Measurements from ENCODE around the gene B3GNT8.
"Not testable (repeated sequence)": the region's sequence is repeated elsewhere in the genome, so short reads cannot be mapped to it uniquely, and the experiment has no call there.

The B3GNT8 gene

DNA sequence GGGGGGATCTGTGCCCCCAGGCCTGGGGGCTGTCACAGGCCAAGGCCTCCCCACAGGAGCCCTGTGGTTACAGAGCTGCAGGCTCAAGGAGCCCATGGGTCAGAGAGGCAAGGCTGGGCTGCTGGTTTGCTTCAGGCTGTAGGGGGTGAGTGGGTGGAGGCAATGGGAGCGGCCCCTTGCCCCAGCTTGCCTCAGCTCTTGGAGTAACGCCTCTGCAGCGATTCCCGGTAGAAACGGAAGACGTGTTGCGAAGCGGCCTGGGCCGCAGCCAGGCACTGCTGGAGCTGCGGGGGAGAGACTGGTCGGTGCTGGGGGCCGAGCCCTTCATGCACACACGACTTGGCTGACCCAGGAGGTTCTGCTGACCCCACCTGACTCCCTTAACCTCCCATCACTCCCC, 40.7 kb downstream of the B3GNT8 start:
- Histone ChIP-seq H3K4me3 (ENCODE audit: low read length) (no peak overlapping the region), H4K8ac (ENCODE audit: low read depth, low read length) (no peak overlapping the region), H3K18ac (ENCODE audit: low read length) (no peak overlapping the region), H3K27me3 (ENCODE audit: insufficient read depth, low read length, poor library complexity) (no peaks in the 10 kb centered on the region), H3K4me2 (ENCODE audit: low read length) (no peak overlapping the region), H3K79me2 (ENCODE audit: control insufficient read depth, insufficient read depth, low read length) (no peaks in the 10 kb centered on the region), H2BK120ac (ENCODE audit: low read depth, low read length) (no peak overlapping the region), H3K23ac (ENCODE audit: low read length) (no peak overlapping the region), H3K9ac (ENCODE audit: low read length) (no peak overlapping the region), H3K56ac (ENCODE audit: low read length) (no peak overlapping the region), H2BK15ac (replicated peaks; ENCODE audit: low read depth) (no peak overlapping the region), H2BK5ac (ENCODE audit: low read length) (no peak overlapping the region), H3K4ac (ENCODE audit: low read depth, low read length) (no peak overlapping the region), H3K4me1 (ENCODE audit: control insufficient read depth, low read depth, low read length) (no peaks in the 10 kb centered on the region), H3K27ac (ENCODE audit: low read depth, low read length) (no peak overlapping the region), H4K5ac (ENCODE audit: low read length) (no peak overlapping the region), H3K79me1 (ENCODE audit: low read length) (no peaks in the 10 kb centered on the region), H3K36me3 (ENCODE audit: control insufficient read depth, insufficient read depth, low read length) (peaks cover under 1% of the 10 kb centered on the region), H2AK5ac (ENCODE audit: low read length) (no peak overlapping the region)
- no CpG with 5 or more reads among the region's 13 CpGs for WGBS (ENCODE audit: extremely low coverage, insufficient coverage, low lambda C conversion rate)
- DNase-seq, result no peak

DNA sequence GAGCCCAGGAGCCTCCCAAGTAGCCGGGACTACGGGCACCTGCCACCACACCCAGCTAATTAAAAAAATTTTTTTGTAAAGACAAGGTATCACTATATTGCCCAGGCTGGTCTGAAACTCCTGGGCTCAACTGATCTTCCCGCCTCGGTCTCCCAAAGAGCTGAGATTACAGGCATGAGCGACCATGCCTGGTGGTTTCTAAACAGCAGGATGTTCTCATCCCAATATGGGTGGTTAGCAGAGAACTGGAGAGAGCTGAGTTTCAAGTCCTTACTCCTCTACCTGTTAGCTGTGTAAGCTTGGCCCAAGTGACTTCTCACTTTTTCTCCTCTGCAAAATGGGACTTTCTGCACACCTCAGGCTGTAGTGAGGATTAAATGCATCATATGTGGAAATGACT, 42.8 kb downstream of the B3GNT8 start:
- Histone ChIP-seq H3K4me3 (ENCODE audit: low read length) (no peak overlapping the region), H3K79me2 (ENCODE audit: control insufficient read depth, insufficient read depth, low read length) (no peaks in the 10 kb centered on the region), H2BK120ac (ENCODE audit: low read depth, low read length) (no peak overlapping the region), H2BK5ac (ENCODE audit: low read length) (no peak overlapping the region), H2AK5ac (ENCODE audit: low read length) (no peak overlapping the region), H3K4me1 (ENCODE audit: control insufficient read depth, low read depth, low read length) (no peaks in the 10 kb centered on the region), H3K27me3 (ENCODE audit: insufficient read depth, low read length, poor library complexity) (no peaks in the 10 kb centered on the region), H3K4ac (ENCODE audit: low read depth, low read length) (no peak overlapping the region), H3K9ac (ENCODE audit: low read length) (no peak overlapping the region), H3K56ac (ENCODE audit: low read length) (no peak overlapping the region), H3K79me1 (ENCODE audit: low read length) (no peaks in the 10 kb centered on the region), H3K36me3 (ENCODE audit: control insufficient read depth, insufficient read depth, low read length) (no peaks in the 10 kb centered on the region), H3K27ac (ENCODE audit: low read depth, low read length) (no peak overlapping the region), H3K23ac (ENCODE audit: low read length) (no peak overlapping the region), H4K5ac (ENCODE audit: low read length) (no peak overlapping the region), H3K4me2 (ENCODE audit: low read length) (no peak overlapping the region), H3K18ac (ENCODE audit: low read length) (no peak overlapping the region), H2BK15ac (replicated peaks; ENCODE audit: low read depth) (no peak overlapping the region), H4K8ac (ENCODE audit: low read depth, low read length) (no peak overlapping the region)
- WGBS (ENCODE audit: extremely low coverage, insufficient coverage, low lambda C conversion rate), result no CpG with 5 or more reads among the region's 5 CpGs
- DNase-seq, result no peak

DNA sequence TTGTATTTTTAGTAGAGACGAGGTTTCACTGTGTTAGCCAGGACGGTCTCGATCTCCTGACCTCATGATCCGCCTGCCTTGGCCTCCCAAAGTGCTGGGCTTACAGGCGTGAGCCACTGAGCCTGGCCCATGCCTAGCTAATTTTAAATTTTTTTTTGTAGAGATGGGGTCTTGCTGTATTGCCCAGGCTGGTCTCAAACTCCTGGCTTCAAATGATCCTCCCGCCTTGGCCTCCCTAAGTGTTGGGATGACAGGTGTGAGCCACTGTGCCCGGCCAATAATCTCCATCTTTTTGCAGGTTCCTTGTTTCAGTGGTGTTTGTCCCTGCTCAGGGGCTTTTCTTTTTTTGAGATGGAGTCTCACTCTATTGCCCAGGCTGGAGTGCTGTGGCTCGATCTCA, 45.6 kb downstream of the B3GNT8 start:
- not testable (repeated sequence) for H3K18ac ChIP-seq (ENCODE audit: low read length); H3K27me3 ChIP-seq (ENCODE audit: insufficient read depth, low read length, poor library complexity); H4K8ac ChIP-seq (ENCODE audit: low read depth, low read length); H2AK5ac ChIP-seq (ENCODE audit: low read length); H3K79me1 ChIP-seq (ENCODE audit: low read length); H3K79me2 ChIP-seq (ENCODE audit: control insufficient read depth, insufficient read depth, low read length); H3K27ac ChIP-seq (ENCODE audit: low read depth, low read length); H3K4me3 ChIP-seq (ENCODE audit: low read length); H3K56ac ChIP-seq (ENCODE audit: low read length); H3K9ac ChIP-seq (ENCODE audit: low read length); H2BK15ac ChIP-seq (replicated peaks; ENCODE audit: low read depth); H3K4me1 ChIP-seq (ENCODE audit: control insufficient read depth, low read depth, low read length); H3K36me3 ChIP-seq (ENCODE audit: control insufficient read depth, insufficient read depth, low read length); H3K4me2 ChIP-seq (ENCODE audit: low read length); H3K4ac ChIP-seq (ENCODE audit: low read depth, low read length); H2BK5ac ChIP-seq (ENCODE audit: low read length); H3K23ac ChIP-seq (ENCODE audit: low read length); DNase-seq; H4K5ac ChIP-seq (ENCODE audit: low read length); H2BK120ac ChIP-seq (ENCODE audit: low read depth, low read length)
- WGBS (ENCODE audit: extremely low coverage, insufficient coverage, low lambda C conversion rate), result no CpG with 5 or more reads among the region's 8 CpGs

DNA sequence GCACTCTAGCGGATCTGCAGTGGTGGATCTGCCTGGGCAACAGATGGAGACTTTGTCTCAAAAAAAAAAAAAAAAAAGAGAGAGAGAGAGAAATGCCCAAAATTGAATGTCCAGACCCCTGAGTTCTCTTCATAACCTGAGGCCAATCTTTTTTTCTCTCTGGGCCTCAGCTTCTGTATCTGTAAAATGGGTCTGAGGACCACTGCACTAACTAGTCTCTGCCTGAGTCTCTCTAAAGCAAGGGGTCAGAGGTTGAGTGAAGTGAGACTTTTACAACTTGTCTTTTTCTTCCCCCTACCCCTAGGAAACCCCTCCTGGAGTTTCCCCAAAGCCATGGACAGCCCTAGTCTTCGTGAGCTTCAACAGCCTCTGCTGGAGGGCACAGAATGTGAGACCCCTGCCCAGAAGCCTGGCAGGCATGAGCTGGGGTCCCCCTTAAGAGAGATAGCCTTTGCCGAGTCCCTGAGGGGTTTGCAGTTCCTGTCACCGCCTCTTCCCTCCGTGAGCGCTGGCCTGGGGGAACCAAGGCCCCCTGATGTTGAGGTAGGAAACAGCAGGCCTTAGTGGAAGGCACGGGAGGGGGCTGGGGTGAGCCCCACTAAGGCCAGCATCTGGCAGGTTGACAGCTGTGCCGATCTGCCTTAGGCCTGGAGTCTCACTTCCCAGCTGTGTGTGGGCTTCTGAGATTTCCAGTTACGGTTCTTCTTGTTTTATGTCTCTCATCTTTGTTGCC, 49.0 kb downstream of the B3GNT8 start:
- Histone ChIP-seq H2AK5ac (ENCODE audit: low read length) (no peak overlapping the region), H4K8ac (ENCODE audit: low read depth, low read length) (no peak overlapping the region), H3K4me1 (ENCODE audit: control insufficient read depth, low read depth, low read length) (no peaks in the 10 kb centered on the region), H3K27me3 (ENCODE audit: insufficient read depth, low read length, poor library complexity) (no peaks in the 10 kb centered on the region), H2BK5ac (ENCODE audit: low read length) (no peak overlapping the region), H3K4me2 (ENCODE audit: low read length) (no peak overlapping the region), H4K5ac (ENCODE audit: low read length) (no peak overlapping the region), H3K4me3 (ENCODE audit: low read length) (no peak overlapping the region), H3K79me2 (ENCODE audit: control insufficient read depth, insufficient read depth, low read length) (no peaks in the 10 kb centered on the region), H3K79me1 (ENCODE audit: low read length) (peaks cover 2% of the 10 kb centered on the region), H3K36me3 (ENCODE audit: control insufficient read depth, insufficient read depth, low read length) (no peaks in the 10 kb centered on the region), H3K56ac (ENCODE audit: low read length) (no peak overlapping the region), H3K9ac (ENCODE audit: low read length) (no peak overlapping the region), H3K18ac (ENCODE audit: low read length) (no peak overlapping the region), H2BK15ac (replicated peaks; ENCODE audit: low read depth) (no peak overlapping the region), H3K4ac (ENCODE audit: low read depth, low read length) (no peak overlapping the region), H3K27ac (ENCODE audit: low read depth, low read length) (no peak overlapping the region), H2BK120ac (ENCODE audit: low read depth, low read length) (no peak overlapping the region), H3K23ac (ENCODE audit: low read length) (no peak overlapping the region)
- no CpG with 5 or more reads among the region's 9 CpGs for WGBS (ENCODE audit: extremely low coverage, insufficient coverage, low lambda C conversion rate)
- peak; percentile 80 for DNase-seq

DNA sequence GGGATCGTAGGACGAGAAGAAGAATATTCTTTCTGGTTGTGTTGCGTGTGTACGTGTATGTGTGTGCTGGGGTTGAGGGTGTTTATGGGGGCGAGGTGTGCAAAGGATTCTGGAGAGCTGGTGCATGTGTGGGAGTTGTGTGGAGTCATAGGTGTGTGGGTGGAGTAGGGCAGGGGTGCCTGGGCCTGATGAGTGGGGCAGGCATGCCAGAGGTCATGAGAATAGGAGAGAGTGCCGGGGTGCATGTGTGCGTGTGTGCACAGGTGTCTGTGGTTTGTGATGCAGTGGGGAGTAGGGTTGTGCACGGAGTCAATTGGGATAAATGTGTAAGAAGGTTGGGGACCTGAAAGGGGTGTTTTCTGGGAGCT, 50.2 kb downstream of the B3GNT8 start:
- peak overlapping the region; percentile 88 for H3K56ac ChIP-seq (ENCODE audit: low read length)
- no CpG with 5 or more reads among the region's 8 CpGs for WGBS (ENCODE audit: extremely low coverage, insufficient coverage, low lambda C conversion rate)
- H3K36me3 ChIP-seq (ENCODE audit: control insufficient read depth, insufficient read depth, low read length), result no peaks in the 10 kb centered on the region
- H2AK5ac ChIP-seq (ENCODE audit: low read length), result no peak overlapping the region
- H2BK120ac ChIP-seq (ENCODE audit: low read depth, low read length), result no peak overlapping the region
- H3K4me1 ChIP-seq (ENCODE audit: control insufficient read depth, low read depth, low read length), result no peaks in the 10 kb centered on the region
- no peak for DNase-seq
- H3K4ac ChIP-seq (ENCODE audit: low read depth, low read length), result no peak overlapping the region
- no peak overlapping the region for H2BK5ac ChIP-seq (ENCODE audit: low read length)
- no peak overlapping the region for H3K27ac ChIP-seq (ENCODE audit: low read depth, low read length)
- H3K79me1 ChIP-seq (ENCODE audit: low read length), result peaks cover 2% of the 10 kb centered on the region
- H2BK15ac ChIP-seq (replicated peaks; ENCODE audit: low read depth), result no peak overlapping the region
- peak overlapping the region; percentile 15 for H3K23ac ChIP-seq (ENCODE audit: low read length)
- no peak overlapping the region for H4K8ac ChIP-seq (ENCODE audit: low read depth, low read length)
- H3K4me3 ChIP-seq (ENCODE audit: low read length), result no peak overlapping the region
- H4K5ac ChIP-seq (ENCODE audit: low read length), result no peak overlapping the region
- H3K79me2 ChIP-seq (ENCODE audit: control insufficient read depth, insufficient read depth, low read length), result no peaks in the 10 kb centered on the region
- peak overlapping the region; percentile 85 for H3K4me2 ChIP-seq (ENCODE audit: low read length)
- H3K27me3 ChIP-seq (ENCODE audit: insufficient read depth, low read length, poor library complexity), result no peaks in the 10 kb centered on the region
- H3K18ac ChIP-seq (ENCODE audit: low read length), result no peak overlapping the region
- H3K9ac ChIP-seq (ENCODE audit: low read length), result peak overlapping the region; percentile 80

Measured in mesendoderm (in vitro differentiated cells).